Stimulated activated CD4-positive, alpha-beta T cell treated with anti-CD3 and anti-CD28 coated beads, Interleukin-4, amount 100 ng/mL, for 1 hour (primary cell): ENCODE results near the gene BLOC1S1.

Experiments used
- DNase-seq: peaks from one replicate; pipeline ENCODE4 v3.0.0-alpha.2; 2020

BLOC1S1 gene

GRCh38 chr12:55712700-55713415 lies 3.0 kb upstream of the BLOC1S1 start:
- no peak for DNase-seq

GRCh38 chr12:55713721-55714120 lies 2.1 kb upstream of the BLOC1S1 start:
- DNase-seq, result no peak

- DNase-seq, result no peak
Measured at GRCh38 chr12:55715169-55715764, 579 bp upstream of the BLOC1S1 start.

GRCh38 chr12:55716582-55716957 lies 724 bp downstream of the BLOC1S1 start:
- DNase-seq, result no peak

- DNase-seq, result no peak
Measured at GRCh38 chr12:55717011-55718007, 1.5 kb downstream of the BLOC1S1 start.

- DNase-seq, result no peak
Measured at GRCh38 chr12:55718015-55718414, 2.2 kb downstream of the BLOC1S1 start.

- no peak for DNase-seq
Measured at GRCh38 chr12:55718624-55719275, 2.9 kb downstream of the BLOC1S1 start.

GRCh38 chr12:55719371-55719770 lies 3.5 kb downstream of the BLOC1S1 start:
- DNase-seq, result no peak

GRCh38 chr12:55720071-55720564 lies 4.3 kb downstream of the BLOC1S1 start, which contains the start of gene RDH5:
RDH5 (plus strand) TSS chr12:55720393; CDS start chr12:55721185, 792 bp downstream.
- no peak for DNase-seq

- no peak for DNase-seq
Measured at GRCh38 chr12:55720894-55721444, 5.1 kb downstream of the BLOC1S1 start.

- no peak for DNase-seq
Measured at GRCh38 chr12:55721601-55722213, 5.9 kb downstream of the BLOC1S1 start.

- DNase-seq, result no peak
Measured at GRCh38 chr12:55722948-55723347, 7.1 kb downstream of the BLOC1S1 start.

GRCh38 chr12:55723516-55724225 lies 7.8 kb downstream of the BLOC1S1 start:
- no peak for DNase-seq

GRCh38 chr12:55724226-55724939 lies 8.5 kb downstream of the BLOC1S1 start:
- DNase-seq, result peak; percentile 65

- DNase-seq, result no peak
Measured at GRCh38 chr12:55724940-55725309, 9.1 kb downstream of the BLOC1S1 start.

GRCh38 chr12:55725556-55725955 lies 9.7 kb downstream of the BLOC1S1 start:
- DNase-seq, result no peak

- no peak for DNase-seq
Measured at GRCh38 chr12:55726971-55727370, 11.1 kb downstream of the BLOC1S1 start.

- DNase-seq, result no peak
Measured at GRCh38 chr12:55727643-55728185, 11.9 kb downstream of the BLOC1S1 start.

- peak; percentile 34 for DNase-seq
Measured at GRCh38 chr12:55728186-55728938, 12.5 kb downstream of the BLOC1S1 start.
